H1 (cell line): ENCODE results near the gene MAP7D1. TPM values are rescaled to one million over a fixed set of nuclear protein-coding genes. Genes with fewer than 3 reads are reported as not detected.

Source experiments
- CEBPB ChIP-seq: IDR thresholded peaks from 2 replicates; pipeline ENCODE4 v1.6.1; 2012; ENCODE audit warnings: low read depth, low read length
- CHD2 ChIP-seq: IDR thresholded peaks from 2 replicates; pipeline ENCODE4 v1.6.1; 2012; ENCODE audit warnings: low read length, improper control_type of control experiment
- JUND ChIP-seq: IDR thresholded peaks from 2 replicates; pipeline ENCODE4 v1.6.1; 2011; ENCODE audit warnings: mild to moderate bottlenecking, improper control_type of control experiment, low read length
- KDM4A ChIP-seq: IDR thresholded peaks from one replicate; pipeline ENCODE4 v1.7.1; 2012; ENCODE audit warnings: low read depth, mild to moderate bottlenecking, moderate library complexity, low read length, inconsistent platforms; ENCODE audit not compliant: severe bottlenecking
- TBP ChIP-seq: IDR thresholded peaks from 2 replicates; pipeline ENCODE4 v1.6.1; 2011; ENCODE audit warnings: low read depth, low read length, improper control_type of control experiment
- TCF12 ChIP-seq: IDR thresholded peaks from 2 replicates; pipeline ENCODE4 v1.6.1; 2011; ENCODE audit warnings: low read depth, mild to moderate bottlenecking, low read length
- TEAD4 ChIP-seq: IDR thresholded peaks from 2 replicates; pipeline ENCODE4 v1.6.1; 2012; ENCODE audit warnings: low read depth, low read length, inconsistent platforms, mixed read lengths
- polyA plus RNA-seq, 7 experiments: library from polyadenylated mRNA; depleted of rRNA in 3 of 7; stranded (reverse) in 5 of 7; unstranded in 2 of 7; fragments of >200 nt in 5 of 7; fragments of 200-250 nt in 2 of 7; gene quantifications; 1 replicate in 5 of 7; 2 replicates in 1 of 7; 4 replicates in 1 of 7; pipeline versions ENCODE4 v1.2.1 to v1.2.3, GENCODE V29; 2011 to 2013; ENCODE audit warnings: missing spikeins in 2 of 7, mixed read lengths in 2 of 7
- total RNA-seq: library from RNA; stranded (reverse); fragmentation: NEBNext Ultra II Directional; extraction: Animal tissue kit (Norgen Biotek cat#: 25700); gene quantifications from 2 replicates; pipeline ENCODE4 v1.2.1, GENCODE V29; 2021

MAP7D1 gene
- total and polyA plus RNA-seq, 2 of the 8 experiments (the other 6 are each of a cell fraction or from before 2014, with no cell fraction given), result 18.2 to 52.4 TPM

GRCh38 chr1:36159614-36160387 lies 3.8 kb downstream of the MAP7D1 start (continued):
- no peak for TF ChIP-seq TCF12
- TF ChIP-seq KDM4A, result no peak
- TF ChIP-seq TBP, result no peak
- TF ChIP-seq CEBPB, result no peak
- no peak for TF ChIP-seq TEAD4
- TF ChIP-seq CHD2, result no peak
- no peak for TF ChIP-seq JUND
